Natural killer cell (primary cell): ENCODE measurements around the gene KRTAP10-6. TPM values are rescaled to one million over a fixed set of nuclear protein-coding genes. Genes with fewer than 3 reads are reported as not detected.
A peak's percentile ranks its signal among the peaks of the same experiment; 100 is the strongest.

Source experiments
- ATAC-seq, 3 donors: fragments of 150-1000 bp in 2 of 3; fragments of 200-7000 bp in 1 of 3; cut with Tn5 transposase; 1 replicate in 1 of 3; 2 replicates in 2 of 3; pipeline ENCODE4 v1.10.0; 2021; ENCODE audit warnings: mild to moderate bottlenecking in 2 of 3, moderate library complexity in 2 of 3
- DNase-seq, 2 donors: peaks; one replicate each; pipeline versions ENCODE4 v3.0.0 to v3.0.0-alpha.2; 2013 to 2021; ENCODE audit warnings: mixed read lengths in 1 of 2
- H3K27ac ChIP-seq: one replicate; pipeline ENCODE4 v1.5.1; 2013; ENCODE audit warnings: mild to moderate bottlenecking, low read length
- H3K27me3 ChIP-seq: one replicate; pipeline ENCODE4 v1.6.1; 2013; ENCODE audit warnings: low read length; ENCODE audit not compliant: control insufficient read depth, insufficient read depth
- H3K36me3 ChIP-seq: one replicate; pipeline ENCODE4 v1.6.1; 2013; ENCODE audit warnings: low read length; ENCODE audit not compliant: control insufficient read depth, insufficient read depth
- H3K4me1 ChIP-seq: one replicate; pipeline ENCODE4 v1.6.1; 2013; ENCODE audit warnings: low read length; ENCODE audit not compliant: control insufficient read depth, insufficient read depth
- H3K4me3 ChIP-seq: one replicate; pipeline ENCODE4 v1.5.1; 2013; ENCODE audit warnings: low read length
- H3K9me3 ChIP-seq: one replicate; pipeline ENCODE4 v1.6.1; 2013; ENCODE audit warnings: low read length; ENCODE audit not compliant: control insufficient read depth, insufficient read depth
- H3K27ac Mint-ChIP-seq, 2 donors: one replicate each; pipeline ENCODE4 v1.8.0; 2022; ENCODE audit warnings: mild to moderate bottlenecking in 2 of 2, mixed read lengths in 2 of 2, moderate library complexity in 1 of 2
- H3K27me3 Mint-ChIP-seq, 2 donors: one replicate each; pipeline ENCODE4 v1.8.0; 2022; ENCODE audit warnings: low read depth in 2 of 2, mixed read lengths in 2 of 2
- H3K36me3 Mint-ChIP-seq: one replicate; pipeline ENCODE4 v1.8.0; 2022; ENCODE audit warnings: mixed read lengths
- H3K4me1 Mint-ChIP-seq, 2 donors: one replicate each; pipeline ENCODE4 v1.8.0; 2022; ENCODE audit warnings: mixed read lengths in 2 of 2
- H3K4me3 Mint-ChIP-seq: one replicate; pipeline ENCODE4 v1.8.0; 2022; ENCODE audit warnings: mild to moderate bottlenecking, moderate library complexity, mixed read lengths
- H3K9me3 Mint-ChIP-seq, 2 donors: one replicate each; pipeline ENCODE4 v1.8.0; 2022; ENCODE audit warnings: mixed read lengths in 2 of 2
- CTCF ChIP-seq: fragments of 200-600 bp; IDR thresholded peaks from one replicate; pipeline ENCODE4 v1.8.0; 2022; ENCODE audit warnings: antibody characterized with exemption
- WGBS: methylation state at CpG from one replicate; pipeline ENCODE4 v1.1.7; 2013; ENCODE audit warnings: missing lambda C conversion rate; ENCODE audit not compliant: insufficient coverage; 5-methylcytosine and 5-hydroxymethylcytosine counted together
- intact Hi-C: fragments of 100-400 bp; cut with micrococcal nuclease; formaldehyde crosslinking; loops from one replicate; pipeline ENCODE4 v1.14.2; 2022
- total RNA-seq, 4 donors: library from RNA; stranded (reverse); fragments of 120-200 nt in 1 of 4; gene quantifications; one replicate each; pipeline versions ENCODE4 v1.2.3 to v1.2.4, GENCODE V29; 2013 to 2022

Gene KRTAP10-6
- total RNA-seq, 3 donors from 2014 or later (not counting 1 experiment from before 2014, with no cell fraction given), result not detected

GRCh38 chr21:44583800-44584147, 8.5 kb downstream of the KRTAP10-6 start:
- H3K4me3 Mint-ChIP-seq, result no peak overlapping the region
- TF ChIP-seq CTCF, result no peak
- no peaks in the 10 kb centered on the region for H3K36me3 ChIP-seq
- peaks cover 12% of the 10 kb centered on the region for H3K36me3 Mint-ChIP-seq
- H3K9me3 ChIP-seq, result peaks cover 5% of the 10 kb centered on the region
- no peaks in the 10 kb centered on the region for H3K27me3 ChIP-seq
- H3K4me1 Mint-ChIP-seq, result peaks cover 5% of the 10 kb centered on the region in 2 donors
- H3K9me3 Mint-ChIP-seq, result peaks cover 2 to 15% of the 10 kb centered on the region in 2 donors
- intact Hi-C loops, result no loop called here
- 77% methylated on average over 5 of the region's 6 CpGs for WGBS
- ATAC-seq, result no peak
- no peak overlapping the region for H3K4me3 ChIP-seq
- H3K27ac ChIP-seq, result no peak overlapping the region
- no peak overlapping the region for H3K27ac Mint-ChIP-seq
- peaks cover 63 to 67% of the 10 kb centered on the region in 2 donors for H3K27me3 Mint-ChIP-seq
- H3K4me1 ChIP-seq, result no peaks in the 10 kb centered on the region
- DNase-seq, result peak in 1 of 2 donors; percentile 20

GRCh38 chr21:44583089-44583799, 9.1 kb downstream of the KRTAP10-6 start:
- TF ChIP-seq CTCF, result no peak
- Histone ChIP-seq H3K9me3 (peaks cover 5% of the 10 kb centered on the region), H3K4me1 (no peaks in the 10 kb centered on the region), H3K4me3 (no peak overlapping the region), H3K27ac (no peak overlapping the region), H3K36me3 (no peaks in the 10 kb centered on the region), H3K27me3 (no peaks in the 10 kb centered on the region)
- ATAC-seq (no peak), DNase-seq (no peak)
- peaks cover 12% of the 10 kb centered on the region for H3K36me3 Mint-ChIP-seq
- H3K4me3 Mint-ChIP-seq, result no peak overlapping the region
- H3K27me3 Mint-ChIP-seq, result peaks cover 63 to 68% of the 10 kb centered on the region in 2 donors
- H3K9me3 Mint-ChIP-seq, result peaks cover 2 to 15% of the 10 kb centered on the region in 2 donors
- peaks cover 5% of the 10 kb centered on the region in 2 donors for H3K4me1 Mint-ChIP-seq
- no peak overlapping the region for H3K27ac Mint-ChIP-seq
- intact Hi-C loops, result no loop called here
- 63% methylated on average over 11 of the region's 11 CpGs for WGBS

- H3K36me3 ChIP-seq, result no peaks in the 10 kb centered on the region
- no peak overlapping the region for H3K4me3 ChIP-seq
- intact Hi-C loops, result no loop called here
- peaks cover 2 to 18% of the 10 kb centered on the region in 2 donors for H3K9me3 Mint-ChIP-seq
- no peak for TF ChIP-seq CTCF
- H3K27ac ChIP-seq, result no peak overlapping the region
- peaks cover 12% of the 10 kb centered on the region for H3K36me3 Mint-ChIP-seq
- H3K27ac Mint-ChIP-seq, result no peak overlapping the region
- H3K4me1 Mint-ChIP-seq, result peaks cover 5% of the 10 kb centered on the region in 2 donors
- H3K9me3 ChIP-seq, result peaks cover 7% of the 10 kb centered on the region
- H3K4me1 ChIP-seq, result no peaks in the 10 kb centered on the region
- ATAC-seq, result no peak
- WGBS, result 80% methylated on average over 15 of the region's 15 CpGs
- H3K27me3 ChIP-seq, result no peaks in the 10 kb centered on the region
- peaks cover 61% of the 10 kb centered on the region in 2 donors for H3K27me3 Mint-ChIP-seq
- no peak for DNase-seq
- no peak overlapping the region for H3K4me3 Mint-ChIP-seq
Measured at GRCh38 chr21:44582055-44582454, 10.2 kb downstream of the KRTAP10-6 start.

GRCh38 chr21:44581158-44581557, 11.1 kb downstream of the KRTAP10-6 start:
- no peak overlapping the region for H3K4me3 Mint-ChIP-seq

More at GRCh38 chr21:44581158-44581557, 11.1 kb downstream of the KRTAP10-6 start:
- no peak overlapping the region for H3K27ac Mint-ChIP-seq
- Histone ChIP-seq H3K9me3 (peaks cover 7% of the 10 kb centered on the region), H3K27me3 (no peaks in the 10 kb centered on the region), H3K4me3 (no peak overlapping the region), H3K36me3 (no peaks in the 10 kb centered on the region), H3K27ac (no peak overlapping the region), H3K4me1 (no peaks in the 10 kb centered on the region)
- peaks cover 52% of the 10 kb centered on the region in 2 donors for H3K27me3 Mint-ChIP-seq
- peaks cover 5% of the 10 kb centered on the region in 2 donors for H3K4me1 Mint-ChIP-seq
- TF ChIP-seq CTCF, result no peak
- 75% methylated on average over 1 of the region's 3 CpGs for WGBS
- DNase-seq (no peak), ATAC-seq (no peak)
- intact Hi-C loops, result no loop called here
- H3K9me3 Mint-ChIP-seq, result peaks cover 2 to 18% of the 10 kb centered on the region in 2 donors
- H3K36me3 Mint-ChIP-seq, result peaks cover 18% of the 10 kb centered on the region
